K562 (cell line): Measurements from ENCODE around the gene PTGER3.

Source experiments
- BHLHE40 ChIP-seq: IDR thresholded peaks from 2 replicates; pipeline ENCODE4 v1.6.1; 2011; ENCODE audit warnings: low read length, improper control_type of control experiment
- CHD2 ChIP-seq: IDR thresholded peaks from 2 replicates; pipeline ENCODE4 v1.6.1; 2011; ENCODE audit warnings: low read depth, low read length
- JUN ChIP-seq, 2 experiments: sonication (generic) in 1 of 2; formaldehyde crosslinking in 1 of 2; IDR thresholded peaks; 2 replicates each; pipeline versions ENCODE4 v1.6.1 to v1.8.0; 2012 to 2022; ENCODE audit warnings: borderline replicate concordance in 2 of 2, mild to moderate bottlenecking in 2 of 2, improper control_type of control experiment in 1 of 2, low read depth in 1 of 2, low read length in 1 of 2, missing genetic modification reagents in 1 of 2
- NR2F6 ChIP-seq: fragments of 450-650 bp; formaldehyde crosslinking; IDR thresholded peaks from 2 replicates; pipeline ENCODE4 v1.4.0; 2020; ENCODE audit warnings: mild to moderate bottlenecking
- NR3C1 ChIP-seq: sonication (generic); formaldehyde crosslinking; IDR thresholded peaks from 2 replicates; pipeline ENCODE4 v1.8.1; 2022; ENCODE audit warnings: missing genetic modification reagents
- POLR2AphosphoS5 ChIP-seq: IDR thresholded peaks from 2 replicates; pipeline ENCODE4 v1.6.1; 2011; ENCODE audit warnings: mild to moderate bottlenecking, low read depth, low read length, moderate library complexity; ENCODE audit not compliant: control insufficient read depth, insufficient read depth
- PRMT5 ChIP-seq: sonication (generic); formaldehyde crosslinking; IDR thresholded peaks from 2 replicates; pipeline ENCODE4 v1.5.0; 2020; ENCODE audit warnings: missing genetic modification reagents
- RCOR1 ChIP-seq, 2 experiments: IDR thresholded peaks; 2 replicates each; pipeline ENCODE4 v1.6.1; 2012; ENCODE audit warnings: low read depth in 2 of 2, low read length in 2 of 2, borderline replicate concordance in 1 of 2, improper control_type of control experiment in 1 of 2
- SIX5 ChIP-seq, 2 experiments: IDR thresholded peaks; 2 replicates each; pipeline ENCODE4 v1.6.1; 2011; ENCODE audit warnings: low read length in 2 of 2, borderline replicate concordance in 1 of 2, low read depth in 1 of 2, mild to moderate bottlenecking in 1 of 2, moderate library complexity in 1 of 2; ENCODE audit not compliant: insufficient read depth in 1 of 2
- TEAD1 ChIP-seq, 2 experiments: fragments of 450-650 bp in 1 of 2; sonication (generic) in 1 of 2; formaldehyde crosslinking; IDR thresholded peaks; 2 replicates each; pipeline versions ENCODE4 v1.4.0 to v1.8.0; 2020 to 2022; ENCODE audit warnings: mild to moderate bottlenecking in 2 of 2, missing genetic modification reagents in 1 of 2
- ZNF263 ChIP-seq: sonication (generic); formaldehyde crosslinking; IDR thresholded peaks from 2 replicates; pipeline ENCODE4 v1.8.0; 2022; ENCODE audit warnings: mild to moderate bottlenecking, missing genetic modification reagents, borderline replicate concordance
- TF ChIP-seq, protein P1 (sequence below), 3 experiments: IDR thresholded peaks in 2 of 3; conservative IDR thresholded peaks in 1 of 3; 2 replicates each; pipeline ENCODE4 v1.5.1; 2011 to 2012; ENCODE audit warnings: low read length in 3 of 3, mild to moderate bottlenecking in 3 of 3, control low read depth in 2 of 3, improper control_type of control experiment in 1 of 3, inconsistent platforms in 1 of 3, low read depth in 1 of 3, mixed read lengths in 1 of 3, moderate library complexity in 1 of 3; ENCODE audit not compliant: insufficient read depth in 2 of 3
- TF ChIP-seq, protein P2 (sequence below): fragments of 250-450 bp; sonication (Bioruptor Pico); IDR thresholded peaks from 2 replicates; pipeline ENCODE4 v1.5.0; 2021
- TF ChIP-seq, protein P3 (sequence below): sonication (generic); formaldehyde crosslinking; IDR thresholded peaks from 2 replicates; pipeline ENCODE4 v1.8.1; 2022; ENCODE audit warnings: missing genetic modification reagents

DNA sequence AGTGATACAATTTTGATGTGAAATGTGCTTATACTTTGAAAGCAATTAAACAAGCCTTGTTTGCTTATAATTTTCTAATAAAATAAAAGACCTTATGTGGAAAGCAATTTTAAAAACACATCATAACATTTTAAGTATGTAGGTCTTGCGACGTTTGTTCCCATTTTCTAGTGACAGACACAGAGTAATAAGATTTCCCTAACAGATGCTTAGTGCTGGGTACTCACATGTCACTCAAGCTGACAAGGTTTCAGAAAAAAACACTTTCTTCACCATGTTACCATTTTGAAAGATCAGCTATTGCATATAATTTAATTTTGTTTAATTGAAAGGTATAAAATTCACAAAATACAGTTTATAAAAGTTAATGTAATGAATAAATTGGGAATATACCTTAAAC, 47.3 kb upstream of the PTGER3 start:
- TF ChIP-seq TEAD1 (CRISPR knock-in tag; IDR thresholded peaks at IDR 0.05) (no peak), SIX5 (IDR thresholded peaks at IDR 0.05; ENCODE audit: borderline replicate concordance in 1 of 2, insufficient read depth in 1 of 2, low read depth in 1 of 2, low read length in 2 of 2) (no peak), PRMT5 (no peak), POLR2AphosphoS5 (no peak), JUN (IDR thresholded peaks at IDR 0.05; ENCODE audit: borderline replicate concordance, low read depth, low read length) (no peak), JUN (CRISPR knock-in tag; IDR thresholded peaks at IDR 0.05; ENCODE audit: borderline replicate concordance) (no peak), NR3C1 (CRISPR knock-in tag) (no peak), ZNF263 (CRISPR knock-in tag) (no peak), BHLHE40 (no peak), RCOR1 (IDR thresholded peaks at IDR 0.05; ENCODE audit: borderline replicate concordance in 1 of 2, low read depth in 2 of 2, low read length in 2 of 2) (no peak), CHD2 (no peak), NR2F6 (no peak)
- TF ChIP-seq, protein P1, sequence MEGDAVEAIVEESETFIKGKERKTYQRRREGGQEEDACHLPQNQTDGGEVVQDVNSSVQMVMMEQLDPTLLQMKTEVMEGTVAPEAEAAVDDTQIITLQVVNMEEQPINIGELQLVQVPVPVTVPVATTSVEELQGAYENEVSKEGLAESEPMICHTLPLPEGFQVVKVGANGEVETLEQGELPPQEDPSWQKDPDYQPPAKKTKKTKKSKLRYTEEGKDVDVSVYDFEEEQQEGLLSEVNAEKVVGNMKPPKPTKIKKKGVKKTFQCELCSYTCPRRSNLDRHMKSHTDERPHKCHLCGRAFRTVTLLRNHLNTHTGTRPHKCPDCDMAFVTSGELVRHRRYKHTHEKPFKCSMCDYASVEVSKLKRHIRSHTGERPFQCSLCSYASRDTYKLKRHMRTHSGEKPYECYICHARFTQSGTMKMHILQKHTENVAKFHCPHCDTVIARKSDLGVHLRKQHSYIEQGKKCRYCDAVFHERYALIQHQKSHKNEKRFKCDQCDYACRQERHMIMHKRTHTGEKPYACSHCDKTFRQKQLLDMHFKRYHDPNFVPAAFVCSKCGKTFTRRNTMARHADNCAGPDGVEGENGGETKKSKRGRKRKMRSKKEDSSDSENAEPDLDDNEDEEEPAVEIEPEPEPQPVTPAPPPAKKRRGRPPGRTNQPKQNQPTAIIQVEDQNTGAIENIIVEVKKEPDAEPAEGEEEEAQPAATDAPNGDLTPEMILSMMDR (IDR thresholded peaks at IDR 0.05 in 2 of 3, conservative IDR thresholded peaks at IDR 0.05 in 1 of 3; ENCODE audit: insufficient read depth in 2 of 3, low read depth in 1 of 3, low read length in 3 of 3) = no peak
- TF ChIP-seq, protein P2, sequence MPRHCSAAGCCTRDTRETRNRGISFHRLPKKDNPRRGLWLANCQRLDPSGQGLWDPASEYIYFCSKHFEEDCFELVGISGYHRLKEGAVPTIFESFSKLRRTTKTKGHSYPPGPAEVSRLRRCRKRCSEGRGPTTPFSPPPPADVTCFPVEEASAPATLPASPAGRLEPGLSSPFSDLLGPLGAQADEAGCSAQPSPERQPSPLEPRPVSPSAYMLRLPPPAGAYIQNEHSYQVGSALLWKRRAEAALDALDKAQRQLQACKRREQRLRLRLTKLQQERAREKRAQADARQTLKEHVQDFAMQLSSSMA = no peak
- TF ChIP-seq, protein P3, sequence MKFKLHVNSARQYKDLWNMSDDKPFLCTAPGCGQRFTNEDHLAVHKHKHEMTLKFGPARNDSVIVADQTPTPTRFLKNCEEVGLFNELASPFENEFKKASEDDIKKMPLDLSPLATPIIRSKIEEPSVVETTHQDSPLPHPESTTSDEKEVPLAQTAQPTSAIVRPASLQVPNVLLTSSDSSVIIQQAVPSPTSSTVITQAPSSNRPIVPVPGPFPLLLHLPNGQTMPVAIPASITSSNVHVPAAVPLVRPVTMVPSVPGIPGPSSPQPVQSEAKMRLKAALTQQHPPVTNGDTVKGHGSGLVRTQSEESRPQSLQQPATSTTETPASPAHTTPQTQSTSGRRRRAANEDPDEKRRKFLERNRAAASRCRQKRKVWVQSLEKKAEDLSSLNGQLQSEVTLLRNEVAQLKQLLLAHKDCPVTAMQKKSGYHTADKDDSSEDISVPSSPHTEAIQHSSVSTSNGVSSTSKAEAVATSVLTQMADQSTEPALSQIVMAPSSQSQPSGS (CRISPR knock-in tag) = no peak
